HEK293T (cell line): Measurements from ENCODE around the gene GSTO2.

Experiments
- CTCF ChIA-PET: fragments of 350-600 bp; formaldehyde crosslinking; extraction: SDS; loops from one replicate; lab custom pipeline; 2021; ENCODE audit warnings: antibody characterized with exemption, inconsistent platforms; lab: Yijun Ruan, JAX
- POLR2A ChIA-PET: fragments of 350-600 bp; formaldehyde crosslinking; extraction: SDS; loops from one replicate; lab custom pipeline; 2020; ENCODE audit warnings: antibody characterized with exemption, inconsistent platforms; lab: Yijun Ruan, JAX
- DNase-seq: peaks from one replicate; pipeline ENCODE4 v3.0.0; 2012; ENCODE audit warnings: mixed read lengths; ENCODE audit errors: extremely low spot score
- ARNT ChIP-seq: fragments of 450-650 bp; IDR thresholded peaks from 2 replicates; pipeline ENCODE4 v1.6.1; 2017; ENCODE audit warnings: mild to moderate bottlenecking
- BHLHE40 ChIP-seq: fragments of 450-650 bp; IDR thresholded peaks from 2 replicates; pipeline ENCODE4 v1.6.1; 2016; ENCODE audit warnings: mild to moderate bottlenecking, moderate library complexity, borderline replicate concordance
- CTBP1 ChIP-seq: fragments of 450-650 bp; IDR thresholded peaks from 2 replicates; pipeline ENCODE4 v1.6.1; 2016; ENCODE audit warnings: borderline replicate concordance
- ELF4 ChIP-seq: fragments of 450-650 bp; IDR thresholded peaks from 2 replicates; pipeline ENCODE4 v1.6.1; 2017; ENCODE audit warnings: antibody characterized with exemption
- FOXA1 ChIP-seq: fragments of 450-650 bp; IDR thresholded peaks from 2 replicates; pipeline ENCODE4 v1.6.1; 2016; ENCODE audit warnings: mild to moderate bottlenecking
- FOXK2 ChIP-seq: fragments of 450-650 bp; IDR thresholded peaks from 2 replicates; pipeline ENCODE4 v1.6.1; 2016; ENCODE audit warnings: mild to moderate bottlenecking
- FOXM1 ChIP-seq: fragments of 450-650 bp; IDR thresholded peaks from 2 replicates; pipeline ENCODE4 v1.6.1; 2017; ENCODE audit warnings: mild to moderate bottlenecking, borderline replicate concordance
- HDGF ChIP-seq: fragments of 450-650 bp; IDR thresholded peaks from 2 replicates; pipeline ENCODE4 v1.6.1; 2017; ENCODE audit warnings: antibody characterized with exemption, borderline replicate concordance
- L3MBTL2 ChIP-seq: fragments of 450-650 bp; conservative IDR thresholded peaks from 2 replicates; pipeline ENCODE4 v1.6.1; 2016; ENCODE audit warnings: mild to moderate bottlenecking
- LEF1 ChIP-seq: fragments of 450-650 bp; IDR thresholded peaks from 2 replicates; pipeline ENCODE4 v1.6.1; 2017; ENCODE audit warnings: mild to moderate bottlenecking, borderline replicate concordance
- NFRKB ChIP-seq: fragments of 450-650 bp; IDR thresholded peaks from 2 replicates; pipeline ENCODE4 v1.6.1; 2016; ENCODE audit warnings: mild to moderate bottlenecking, moderate library complexity
- SP1 ChIP-seq: fragments of 450-650 bp; IDR thresholded peaks from 2 replicates; pipeline ENCODE4 v1.6.1; 2017
- SUZ12 ChIP-seq: fragments of 450-650 bp; IDR thresholded peaks from 2 replicates; pipeline ENCODE4 v1.6.1; 2016; ENCODE audit warnings: mild to moderate bottlenecking
- TARDBP ChIP-seq: fragments of 450-650 bp; IDR thresholded peaks from 2 replicates; pipeline ENCODE4 v1.6.1; 2016
- ZNF384 ChIP-seq: fragments of 450-650 bp; IDR thresholded peaks from 2 replicates; pipeline ENCODE4 v1.6.1; 2016
- TF ChIP-seq, protein P1 (sequence below): fragments of 450-650 bp; IDR thresholded peaks from 2 replicates; pipeline ENCODE4 v1.6.1; 2016

The GSTO2 gene

DNA sequence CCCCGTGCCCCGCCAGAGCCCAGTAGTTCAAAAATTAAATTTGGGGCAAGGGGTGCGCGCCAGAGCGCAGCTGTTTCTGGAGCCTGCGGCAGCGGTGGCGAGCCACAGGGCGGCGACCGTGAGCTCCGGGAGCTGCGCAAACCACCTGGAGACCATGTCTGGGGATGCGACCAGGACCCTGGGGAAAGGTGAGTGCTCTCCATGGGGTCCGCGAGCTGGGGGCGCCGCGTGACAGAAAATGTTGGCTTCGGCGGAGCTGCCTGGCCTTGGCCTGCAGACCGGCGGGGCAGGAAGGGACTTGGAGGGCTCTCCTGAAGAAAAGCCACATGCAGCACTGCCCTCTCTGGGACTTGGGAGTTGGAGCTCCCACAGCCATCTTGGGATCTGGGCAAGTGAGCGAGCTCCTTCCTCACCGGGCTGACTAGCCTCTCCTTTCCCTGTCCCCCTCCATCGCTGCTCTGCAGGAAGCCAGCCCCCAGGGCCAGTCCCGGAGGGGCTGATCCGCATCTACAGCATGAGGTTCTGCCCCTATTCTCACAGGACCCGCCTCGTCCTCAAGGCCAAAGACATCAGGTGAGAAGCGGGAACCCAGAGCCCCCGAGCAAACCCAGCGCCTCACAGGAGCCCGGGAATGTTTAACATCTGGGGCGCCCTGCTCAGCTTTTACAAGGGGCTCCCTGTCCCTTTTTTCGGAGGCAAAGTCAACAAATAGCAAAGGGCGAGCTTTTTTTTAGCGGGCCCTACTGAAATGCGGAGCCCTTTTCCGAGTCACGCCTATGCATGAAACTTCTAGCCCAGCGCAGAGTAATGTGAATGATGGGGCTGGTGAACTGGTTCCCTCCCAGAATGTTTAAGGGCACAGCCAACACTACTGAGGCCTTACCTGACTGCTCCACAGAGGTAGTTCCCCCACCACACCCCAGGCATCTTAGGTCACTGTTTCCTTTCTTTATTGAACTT, 6.1 kb downstream of the GSTO2 start:
- CTCF ChIA-PET, result interaction anchor here (0.7 to 3.4 kb wide), 20 partner anchors 8 to 354 kb away, joined by 3 to 25 read pairs (median 6); partner anchors contain the start of genes CFAP58, GSTO1 and ITPRIP
- TF ChIP-seq CTBP1 (peak; percentile 65; the same call in 1 of the 2 replicates), FOXM1 (no peak), NFRKB (no peak), ELF4 (no peak), FOXK2 (no peak), SP1 (no peak), TARDBP (no peak), ARNT (no peak), L3MBTL2 (peak; percentile 29; the same call in 1 of the 2 replicates), ZNF384 (no peak), FOXA1 (no peak), HDGF (no peak), SUZ12 (no peak), BHLHE40 (peak; percentile 49; the same call in 1 of the 2 replicates), LEF1 (no peak)
- TF ChIP-seq, protein P1, sequence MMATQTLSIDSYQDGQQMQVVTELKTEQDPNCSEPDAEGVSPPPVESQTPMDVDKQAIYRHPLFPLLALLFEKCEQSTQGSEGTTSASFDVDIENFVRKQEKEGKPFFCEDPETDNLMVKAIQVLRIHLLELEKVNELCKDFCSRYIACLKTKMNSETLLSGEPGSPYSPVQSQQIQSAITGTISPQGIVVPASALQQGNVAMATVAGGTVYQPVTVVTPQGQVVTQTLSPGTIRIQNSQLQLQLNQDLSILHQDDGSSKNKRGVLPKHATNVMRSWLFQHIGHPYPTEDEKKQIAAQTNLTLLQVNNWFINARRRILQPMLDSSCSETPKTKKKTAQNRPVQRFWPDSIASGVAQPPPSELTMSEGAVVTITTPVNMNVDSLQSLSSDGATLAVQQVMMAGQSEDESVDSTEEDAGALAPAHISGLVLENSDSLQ, result no peak
- POLR2A ChIA-PET, result interaction anchor here (0.8 to 2.5 kb wide), 6 partner anchors 20 to 78 kb away, joined by 3 to 13 read pairs (median 4); partner anchors contain the start of genes CFAP58, GSTO1 and ITPRIP
- peak; percentile 83 for DNase-seq

DNA sequence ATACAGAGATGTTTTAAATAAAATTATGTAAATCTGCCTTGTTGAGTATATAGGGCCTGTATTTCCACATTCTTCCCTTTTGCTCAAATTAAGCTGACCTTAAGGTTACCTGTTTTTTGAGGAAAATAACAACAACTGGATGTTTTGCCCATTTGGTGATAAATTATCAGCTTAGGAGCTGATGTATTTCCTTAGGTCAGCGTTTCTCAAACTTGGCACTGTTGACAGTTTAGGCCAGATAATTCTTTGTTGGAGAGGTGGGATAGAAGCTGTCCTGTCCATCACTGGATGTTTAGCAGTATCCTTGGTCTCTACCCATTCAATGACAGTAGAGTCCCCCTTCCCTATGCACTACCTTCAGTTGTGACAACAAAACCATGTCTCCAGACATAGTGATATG, 7.2 kb downstream of the GSTO2 start:
- TF ChIP-seq, protein P1, result no peak
- ChIA-PET CTCF (interaction anchor here (1.0 to 3.4 kb wide), 3 partner anchors 16 to 388 kb away, joined by 3 to 25 read pairs (median 15); partner anchors contain the start of gene CFAP58), POLR2A (no interaction called here)
- no peak for DNase-seq

DNA sequence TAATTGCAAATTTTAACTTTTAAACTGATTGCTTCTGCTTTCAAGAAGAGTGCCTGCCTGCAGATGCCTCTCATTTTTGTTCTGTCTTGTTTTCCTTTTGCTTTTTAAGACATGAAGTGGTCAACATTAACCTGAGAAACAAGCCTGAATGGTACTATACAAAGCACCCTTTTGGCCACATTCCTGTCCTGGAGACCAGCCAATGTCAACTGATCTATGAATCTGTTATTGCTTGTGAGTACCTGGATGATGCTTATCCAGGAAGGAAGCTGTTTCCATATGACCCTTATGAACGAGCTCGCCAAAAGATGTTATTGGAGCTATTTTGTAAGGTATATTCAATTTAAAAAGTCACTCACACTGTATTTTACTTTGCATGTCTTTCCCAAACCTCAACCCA, 8.8 kb downstream of the GSTO2 start:
- TF ChIP-seq BHLHE40 (no peak), HDGF (no peak), L3MBTL2 (no peak), FOXK2 (no peak), ZNF384 (no peak), CTBP1 (no peak), TARDBP (no peak), SUZ12 (no peak), FOXM1 (no peak), FOXA1 (no peak), SP1 (no peak), ARNT (no peak), LEF1 (no peak), NFRKB (no peak), ELF4 (no peak)
- TF ChIP-seq, protein P1, result no peak
- CTCF ChIA-PET, result interaction anchor here (0.8 to 1.6 kb wide), 2 partner anchors 14 to 29 kb away, joined by 3 to 5 read pairs; no protein-coding TSS in a partner anchor
- DNase-seq, result no peak
- POLR2A ChIA-PET, result no interaction called here

DNA sequence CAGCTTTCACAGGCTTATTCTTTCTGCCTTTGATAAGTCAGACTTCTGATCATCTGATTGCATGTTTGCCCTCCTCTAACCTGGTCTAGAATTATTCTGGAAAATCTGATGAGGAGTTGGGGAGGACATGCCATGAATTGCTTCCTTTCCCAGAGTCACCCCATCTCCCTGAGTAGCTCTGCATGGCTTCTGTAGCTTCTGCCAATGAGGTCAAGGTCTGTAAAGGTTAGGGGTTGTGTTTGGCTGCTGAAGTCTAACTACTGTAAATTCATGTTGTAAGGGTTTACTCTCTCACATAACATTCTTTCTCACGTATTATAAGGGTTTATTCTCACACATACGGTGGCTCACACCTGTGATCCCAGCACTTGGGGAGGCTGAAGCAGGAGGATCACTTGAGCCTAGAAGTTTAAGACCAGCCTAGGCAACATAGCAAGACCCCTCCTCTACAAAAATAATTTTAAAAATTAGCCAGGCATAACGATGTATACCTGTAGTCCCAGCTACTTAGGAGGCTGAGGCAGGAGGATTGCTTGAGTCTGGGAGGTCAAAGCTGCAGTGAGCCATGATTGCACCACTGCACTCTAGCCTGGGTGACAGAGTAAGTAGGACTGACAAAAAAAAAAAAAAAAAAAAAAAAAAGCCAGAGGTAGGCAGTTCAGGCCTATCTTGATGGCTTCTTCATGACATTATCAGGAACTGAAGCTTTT, 10.7 kb downstream of the GSTO2 start:
- CTCF ChIA-PET, result interaction anchor here (0.5 to 1.6 kb wide), 4 partner anchors 11 to 20 kb away, joined by 3 to 10 read pairs (median 4); no protein-coding TSS in a partner anchor
- POLR2A ChIA-PET, result interaction anchor here (1.4 kb wide), 2 partner anchors 10 to 11 kb away, joined by 6 to 7 read pairs; partner anchors contain the start of gene GSTO2
- TF ChIP-seq, protein P1, result no peak
- TF ChIP-seq BHLHE40 (no peak), L3MBTL2 (no peak), TARDBP (no peak), FOXM1 (no peak), ELF4 (no peak), FOXA1 (no peak), CTBP1 (no peak), SUZ12 (no peak), HDGF (no peak), FOXK2 (no peak), ARNT (no peak), NFRKB (no peak), LEF1 (no peak), ZNF384 (no peak), SP1 (no peak)
- no peak for DNase-seq

DNA sequence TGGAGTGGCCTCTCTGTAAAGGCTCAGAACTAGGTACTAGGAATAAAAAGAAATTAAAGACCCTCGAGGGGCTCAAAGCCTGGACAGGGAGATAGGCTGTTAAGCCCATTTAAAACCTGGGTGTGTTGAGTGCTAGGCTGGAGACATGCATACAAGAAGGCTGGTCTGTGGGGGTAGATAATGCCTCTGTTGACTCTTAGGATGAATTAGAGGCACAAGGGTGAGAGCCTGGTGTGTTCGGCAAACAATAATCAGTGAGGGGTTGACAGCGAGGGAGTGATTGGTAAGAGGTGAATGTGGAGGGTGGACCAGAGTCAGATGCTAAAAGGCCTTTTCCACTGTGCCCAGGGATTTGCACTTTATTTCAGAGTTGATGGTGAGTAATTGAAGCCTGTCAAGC, 12.7 kb downstream of the GSTO2 start:
- no peak for TF ChIP-seq NFRKB
- TF ChIP-seq ARNT, result no peak
- TF ChIP-seq BHLHE40, result no peak
- TF ChIP-seq CTBP1, result no peak
- TF ChIP-seq L3MBTL2, result no peak
- no peak for TF ChIP-seq FOXM1
- no peak for TF ChIP-seq LEF1
- TF ChIP-seq FOXK2, result no peak
- TF ChIP-seq SP1, result no peak
- TF ChIP-seq ELF4, result no peak
- no peak for TF ChIP-seq SUZ12
- no peak for TF ChIP-seq TARDBP
- TF ChIP-seq FOXA1, result no peak
- ChIA-PET POLR2A (no interaction called here), CTCF (interaction anchor here (1.6 kb wide), 1 partner anchor 10 kb away, joined by 10 read pairs; no protein-coding TSS in a partner anchor)
- DNase-seq, result no peak
